OCI-LY7 (cell line): ENCODE results near the gene VTI1A.

Experiments used
- EZH2phosphoT487 ChIP-seq: fragments of 200-600 bp; sonication (generic); IDR thresholded peaks from 2 replicates; pipeline ENCODE4 v1.6.1; 2018; ENCODE audit warnings: low read depth, borderline replicate concordance, mild to moderate bottlenecking, mixed run types, antibody characterized with exemption, low read length, moderate library complexity, mixed read lengths
- TF ChIP-seq, protein P1 (sequence below): fragments of 200-600 bp; sonication (generic); conservative IDR thresholded peaks from 2 replicates; pipeline ENCODE4 v1.5.1; 2014; ENCODE audit warnings: mild to moderate bottlenecking, antibody characterized with exemption, low read length, moderate library complexity, mixed read lengths

DNA sequence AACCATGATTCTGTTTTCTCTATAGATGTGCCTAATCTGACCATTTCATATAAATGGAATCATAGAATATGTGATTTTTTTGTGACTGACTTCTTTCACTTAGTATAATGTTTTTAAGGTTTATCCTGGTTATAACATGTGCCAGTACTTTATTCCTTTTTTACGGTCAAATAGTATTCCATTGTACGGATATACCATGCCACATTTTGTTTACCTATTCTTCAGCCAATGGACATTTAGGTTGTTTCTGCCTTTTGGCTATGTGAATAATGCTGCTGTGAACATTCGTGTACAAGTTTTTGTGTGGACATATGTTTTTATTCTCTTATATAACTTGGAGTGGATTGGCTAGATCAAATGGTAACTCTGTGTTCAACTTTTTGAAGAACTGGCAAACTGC, 324.7 kb downstream of the VTI1A start:
- TF ChIP-seq, protein P1, sequence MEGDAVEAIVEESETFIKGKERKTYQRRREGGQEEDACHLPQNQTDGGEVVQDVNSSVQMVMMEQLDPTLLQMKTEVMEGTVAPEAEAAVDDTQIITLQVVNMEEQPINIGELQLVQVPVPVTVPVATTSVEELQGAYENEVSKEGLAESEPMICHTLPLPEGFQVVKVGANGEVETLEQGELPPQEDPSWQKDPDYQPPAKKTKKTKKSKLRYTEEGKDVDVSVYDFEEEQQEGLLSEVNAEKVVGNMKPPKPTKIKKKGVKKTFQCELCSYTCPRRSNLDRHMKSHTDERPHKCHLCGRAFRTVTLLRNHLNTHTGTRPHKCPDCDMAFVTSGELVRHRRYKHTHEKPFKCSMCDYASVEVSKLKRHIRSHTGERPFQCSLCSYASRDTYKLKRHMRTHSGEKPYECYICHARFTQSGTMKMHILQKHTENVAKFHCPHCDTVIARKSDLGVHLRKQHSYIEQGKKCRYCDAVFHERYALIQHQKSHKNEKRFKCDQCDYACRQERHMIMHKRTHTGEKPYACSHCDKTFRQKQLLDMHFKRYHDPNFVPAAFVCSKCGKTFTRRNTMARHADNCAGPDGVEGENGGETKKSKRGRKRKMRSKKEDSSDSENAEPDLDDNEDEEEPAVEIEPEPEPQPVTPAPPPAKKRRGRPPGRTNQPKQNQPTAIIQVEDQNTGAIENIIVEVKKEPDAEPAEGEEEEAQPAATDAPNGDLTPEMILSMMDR, result no peak
- TF ChIP-seq EZH2phosphoT487, result no peak
